22Rv1 (cell line): Measurements from ENCODE around the gene FBRS.

Experiments used
- CTCF ChIP-seq: fragments of 450-650 bp; IDR thresholded peaks from 2 replicates; pipeline ENCODE4 v1.5.1; 2017; ENCODE audit warnings: mild to moderate bottlenecking
- ZFX ChIP-seq: fragments of 450-650 bp; IDR thresholded peaks from 2 replicates; pipeline ENCODE4 v1.6.1; 2017; ENCODE audit warnings: antibody characterized with exemption, borderline replicate concordance

GRCh38 chr16:30698816-30699614, 40.8 kb downstream of the FBRS start, which contains the start of gene SRCAP:
- no peak for TF ChIP-seq CTCF
- TF ChIP-seq ZFX = no peak
